ENCODE data around the gene TEX55. TPM values are rescaled to one million over a fixed set of nuclear protein-coding genes. Genes with fewer than 3 reads are reported as not detected.
"Not testable (repeated sequence)": the region's sequence is repeated elsewhere in the genome, so short reads cannot be mapped to it uniquely, and the experiment has no call there.

TEX55 gene
- total RNA-seq, 4 donors from 2014 or later = not detected

DNA sequence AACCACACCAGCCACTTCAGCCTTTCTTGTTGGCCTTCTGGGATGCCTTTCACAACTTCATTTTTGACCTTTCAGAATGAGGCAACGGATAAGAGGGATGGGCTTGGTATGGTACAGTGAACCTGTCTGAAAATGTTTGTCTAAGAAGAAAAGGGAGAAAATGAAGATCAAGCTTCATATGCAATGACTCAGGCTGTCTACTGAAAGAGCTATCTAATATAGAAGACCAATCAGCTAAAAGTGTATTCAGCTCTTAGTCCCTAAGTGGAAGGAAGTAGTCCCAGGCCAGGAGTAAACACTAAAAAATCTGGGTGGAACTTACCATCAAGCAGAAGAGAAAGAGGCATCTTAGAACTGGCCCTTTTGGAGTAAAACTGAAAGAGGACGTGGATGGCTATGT is 15.3 kb downstream of the TEX55 start:
- Histone ChIP-seq H3K9me3 (peaks cover 0 to 12% (median 0%) of the 10 kb centered on the region in 3 donors), H3K36me3 (no peaks in the 10 kb centered on the region), H3K4me3 (no peak overlapping the region), H3K27ac (no peak overlapping the region), H3K4me1 (no peaks in the 10 kb centered on the region), H3K27me3 (no peaks in the 10 kb centered on the region)
- 63 to 82% methylated on average over 2 of the region's 2 CpGs for WGBS, 2 donors (ENCODE audit: low coverage in 1 of 2)
- no peak for ATAC-seq
- no peak for TF ChIP-seq CTCF (IDR thresholded peaks at IDR 0.05)
- no peak for TF ChIP-seq POLR2AphosphoS5 (IDR thresholded peaks at IDR 0.05)
- no peak for TF ChIP-seq EP300 (IDR thresholded peaks at IDR 0.05)
- no peak for TF ChIP-seq POLR2A (IDR thresholded peaks at IDR 0.05)

DNA sequence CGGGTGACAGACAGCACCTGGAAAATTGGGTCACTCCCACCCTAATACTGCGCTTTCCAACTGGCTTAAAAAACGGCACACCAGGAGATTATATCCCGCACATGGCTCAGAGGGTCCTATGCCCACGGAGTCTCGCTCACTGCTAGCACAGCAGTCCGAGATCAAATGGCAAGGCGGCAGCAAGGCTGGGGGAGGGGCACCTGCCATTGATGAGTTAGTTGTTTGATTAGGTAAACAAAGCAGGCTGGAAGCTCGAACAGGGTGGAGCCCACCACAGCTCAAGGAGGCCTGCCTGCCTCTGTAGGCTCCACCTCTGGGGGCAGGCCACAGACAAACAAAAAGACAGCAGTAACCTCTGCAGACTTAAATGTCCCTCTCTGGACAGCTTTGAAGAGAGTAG is 18.8 kb downstream of the TEX55 start:
- ATAC-seq, H3K27ac ChIP-seq, H3K9me3 ChIP-seq, H3K27me3 ChIP-seq, H3K4me1 ChIP-seq, H3K4me3 ChIP-seq, H3K36me3 ChIP-seq: not testable (repeated sequence)
- WGBS, 2 donors (ENCODE audit: low coverage in 1 of 2) = 92 to 96% methylated on average over 6 to 8 of the region's 9 CpGs

GRCh38 chr3:119170821-119171220 is 24.9 kb downstream of the TEX55 start:
- TF ChIP-seq CTCF (IDR thresholded peaks at IDR 0.05) = no peak
- TF ChIP-seq EP300 (IDR thresholded peaks at IDR 0.05) = no peak
- TF ChIP-seq POLR2AphosphoS5 (IDR thresholded peaks at IDR 0.05) = no peak
- no peak for TF ChIP-seq POLR2A (IDR thresholded peaks at IDR 0.05)
- 71 to 80% methylated on average over 2 of the region's 3 CpGs for WGBS, 2 donors (ENCODE audit: low coverage in 1 of 2)
- Histone ChIP-seq H3K36me3 (no peaks in the 10 kb centered on the region), H3K4me1 (no peaks in the 10 kb centered on the region), H3K4me3 (no peak overlapping the region), H3K9me3 (no peaks in the 10 kb centered on the region), H3K27ac (no peak overlapping the region), H3K27me3 (no peaks in the 10 kb centered on the region)
- no peak for ATAC-seq

GRCh38 chr3:119173325-119173724 is 27.4 kb downstream of the TEX55 start, which contains the start of gene UPK1B:
UPK1B (plus strand) TSS chr3:119173598; CDS start chr3:119186742, 13,144 bp downstream.
- 12 to 26% methylated on average over 10 of the region's 13 CpGs for WGBS, 2 donors (ENCODE audit: low coverage in 1 of 2)
- Histone ChIP-seq H3K9me3 (no peaks in the 10 kb centered on the region), H3K4me1 (no peaks in the 10 kb centered on the region), H3K4me3 (no peak within 1 kb of the TSS), H3K27ac (no peak within 1 kb of the TSS), H3K36me3 (no peaks in the 10 kb centered on the region), H3K27me3 (no peaks in the 10 kb centered on the region)
- no peak for ATAC-seq
- TF ChIP-seq EP300 (IDR thresholded peaks at IDR 0.05) = no peak
- TF ChIP-seq CTCF (IDR thresholded peaks at IDR 0.05) = no peak
- TF ChIP-seq POLR2A (IDR thresholded peaks at IDR 0.05) = no peak
- TF ChIP-seq POLR2AphosphoS5 (IDR thresholded peaks at IDR 0.05) = no peak

- no peak for TF ChIP-seq CTCF (IDR thresholded peaks at IDR 0.05)
- no peak for TF ChIP-seq POLR2AphosphoS5 (IDR thresholded peaks at IDR 0.05)
- TF ChIP-seq EP300 (IDR thresholded peaks at IDR 0.05) = no peak
- no peak for TF ChIP-seq POLR2A (IDR thresholded peaks at IDR 0.05)
- Histone ChIP-seq H3K27ac (no peak overlapping the region), H3K36me3 (no peaks in the 10 kb centered on the region), H3K27me3 (no peaks in the 10 kb centered on the region), H3K4me1 (no peaks in the 10 kb centered on the region), H3K9me3 (no peaks in the 10 kb centered on the region), H3K4me3 (no peak overlapping the region)
- WGBS, 2 donors (ENCODE audit: low coverage in 1 of 2) = 84 to 88% methylated on average over 9 to 10 of the region's 10 CpGs
- ATAC-seq = no peak
Measured at GRCh38 chr3:119175872-119176756, 30.1 kb downstream of the TEX55 start.

All from gastroesophageal sphincter (tissue), 4 donors.